PC-9 (cell line): Measurements from ENCODE around the gene PES1. TPM values are rescaled to one million over a fixed set of nuclear protein-coding genes. Genes with fewer than 3 reads are reported as not detected.

Experiments used
- BruUV-seq: library from RNA; stranded (reverse); fragments of 400-500 nt; replicated peaks from 2 replicates; lab custom pipeline; 2021; lab: Mats Ljungman, UMichigan
- CTCF ChIA-PET: fragments of 300-600 bp; sonication (Branson Sonifier 250); formaldehyde crosslinking; loops from one replicate; lab custom pipeline; 2022; ENCODE audit warnings: antibody characterized with exemption; lab: Charles Lee
- POLR2A ChIA-PET: fragments of 300-600 bp; sonication (Branson Sonifier 250); formaldehyde crosslinking; loops from one replicate; lab custom pipeline; 2022; ENCODE audit warnings: antibody characterized with exemption; ENCODE audit not compliant: unreplicated experiment; lab: Charles Lee
- DNase-seq, 2 experiments: peaks; one replicate each; pipeline versions ENCODE4 v3.0.0 to v3.0.0-alpha.2; 2015 to 2022; ENCODE audit warnings: mixed read lengths in 1 of 2
- H2AFZ ChIP-seq: fragments of 200-600 bp; sonication (generic); 2 replicates; pipeline ENCODE4 v1.8.1; 2017; ENCODE audit warnings: antibody characterized with exemption
- H3F3A ChIP-seq: fragments of 200-600 bp; sonication (generic); 2 replicates; pipeline ENCODE4 v1.8.1; 2017; ENCODE audit warnings: antibody characterized with exemption, mild to moderate bottlenecking, low read depth; ENCODE audit not compliant: insufficient read depth
- H3K27ac ChIP-seq: fragments of 200-600 bp; sonication (generic); 2 replicates; pipeline ENCODE4 v1.6.1; 2016; ENCODE audit warnings: mixed run types
- H3K27me3 ChIP-seq: fragments of 200-600 bp; sonication (generic); 2 replicates; pipeline ENCODE4 v1.6.1; 2016; ENCODE audit warnings: low read depth, mixed run types; ENCODE audit not compliant: insufficient read depth
- H3K36me3 ChIP-seq: fragments of 200-600 bp; sonication (generic); 2 replicates; pipeline ENCODE4 v1.6.1; 2016; ENCODE audit warnings: low read depth, mixed run types
- H3K4me1 ChIP-seq: fragments of 200-600 bp; sonication (generic); replicated peaks from 2 replicates; pipeline ENCODE4 v1.6.1; 2016; ENCODE audit warnings: mixed run types; ENCODE audit not compliant: insufficient read depth
- H3K4me2 ChIP-seq: fragments of 200-600 bp; sonication (generic); 2 replicates; pipeline ENCODE4 v1.6.1; 2017; ENCODE audit warnings: mixed run types
- H3K4me3 ChIP-seq: fragments of 200-600 bp; sonication (generic); 2 replicates; pipeline ENCODE4 v1.6.1; 2016; ENCODE audit warnings: mixed run types
- H3K79me2 ChIP-seq: fragments of 200-600 bp; sonication (generic); 2 replicates; pipeline ENCODE4 v1.6.1; 2017; ENCODE audit warnings: low read depth, mixed run types
- H3K9me2 ChIP-seq: fragments of 200-600 bp; sonication (generic); 2 replicates; pipeline ENCODE4 v1.8.1; 2017; ENCODE audit warnings: mild to moderate bottlenecking; ENCODE audit not compliant: insufficient read depth
- H3K9me3 ChIP-seq: fragments of 200-600 bp; sonication (generic); 2 replicates; pipeline ENCODE4 v1.8.1; 2016; ENCODE audit warnings: low read depth; ENCODE audit not compliant: insufficient read depth
- H4K20me1 ChIP-seq: fragments of 200-600 bp; sonication (generic); 2 replicates; pipeline ENCODE4 v1.8.1; 2017; ENCODE audit not compliant: insufficient read depth
- CTCF ChIP-seq: fragments of 200-600 bp; sonication (generic); conservative IDR thresholded peaks from 2 replicates; pipeline ENCODE4 v1.6.1; 2017; ENCODE audit warnings: mixed run types, antibody characterized with exemption, mild to moderate bottlenecking, moderate library complexity
- EZH2 ChIP-seq: fragments of 200-600 bp; sonication (generic); IDR thresholded peaks from 2 replicates; pipeline ENCODE4 v1.8.0; 2017; ENCODE audit warnings: antibody characterized with exemption, low read depth
- intact Hi-C: fragments of 100-400 bp; cut with micrococcal nuclease; formaldehyde crosslinking; loops from one replicate; pipeline ENCODE4 v1.10.0; 2022; ENCODE audit not compliant: unreplicated experiment
- total RNA-seq: library from RNA; stranded (reverse); gene quantifications from 2 replicates; pipeline ENCODE4 v1.2.3, GENCODE V29; 2021

The PES1 gene
- total RNA-seq, 1 experiment from 2014 or later = 94.3 TPM

- Histone ChIP-seq H3K4me2 (peak overlapping the region; percentile 60), H3K4me1 (peaks cover 34% of the 10 kb centered on the region), H3K27me3 (no peaks in the 10 kb centered on the region), H4K20me1 (no peaks in the 10 kb centered on the region), H3K9me3 (no peaks in the 10 kb centered on the region), H2AFZ (peak overlapping the region; percentile 63; the same call in 1 of the 2 replicates), H3K79me2 (no peaks in the 10 kb centered on the region), H3F3A (peaks cover 20% of the 10 kb centered on the region), H3K36me3 (no peaks in the 10 kb centered on the region), H3K27ac (no peak overlapping the region), H3K9me2 (no peaks in the 10 kb centered on the region), H3K4me3 (peak overlapping the region; percentile 46; the same call in 1 of the 2 replicates)
- DNase-seq = no peak
- ChIA-PET CTCF (interaction anchor here (0.6 to 0.7 kb wide), 6 partner anchors 14 to 1720 kb away, joined by 5 to 14 read pairs (median 7); no protein-coding TSS in a partner anchor), POLR2A (interaction anchor here (0.6 to 1.5 kb wide), 2 partner anchors 181 to 1181 kb away, joined by 4 to 6 read pairs; no protein-coding TSS in a partner anchor)
- intact Hi-C loops = loop anchor here (10.0 kb wide), 2 partner anchors 183 to 343 kb away; partner anchors contain the start of genes MTFP1 and OSM
- no TSS peak for BruUV-seq
- TF ChIP-seq CTCF (no peak), EZH2 (no peak)
Observed at GRCh38 chr22:30607300-30607930, 15.7 kb upstream of the PES1 start.

DNA sequence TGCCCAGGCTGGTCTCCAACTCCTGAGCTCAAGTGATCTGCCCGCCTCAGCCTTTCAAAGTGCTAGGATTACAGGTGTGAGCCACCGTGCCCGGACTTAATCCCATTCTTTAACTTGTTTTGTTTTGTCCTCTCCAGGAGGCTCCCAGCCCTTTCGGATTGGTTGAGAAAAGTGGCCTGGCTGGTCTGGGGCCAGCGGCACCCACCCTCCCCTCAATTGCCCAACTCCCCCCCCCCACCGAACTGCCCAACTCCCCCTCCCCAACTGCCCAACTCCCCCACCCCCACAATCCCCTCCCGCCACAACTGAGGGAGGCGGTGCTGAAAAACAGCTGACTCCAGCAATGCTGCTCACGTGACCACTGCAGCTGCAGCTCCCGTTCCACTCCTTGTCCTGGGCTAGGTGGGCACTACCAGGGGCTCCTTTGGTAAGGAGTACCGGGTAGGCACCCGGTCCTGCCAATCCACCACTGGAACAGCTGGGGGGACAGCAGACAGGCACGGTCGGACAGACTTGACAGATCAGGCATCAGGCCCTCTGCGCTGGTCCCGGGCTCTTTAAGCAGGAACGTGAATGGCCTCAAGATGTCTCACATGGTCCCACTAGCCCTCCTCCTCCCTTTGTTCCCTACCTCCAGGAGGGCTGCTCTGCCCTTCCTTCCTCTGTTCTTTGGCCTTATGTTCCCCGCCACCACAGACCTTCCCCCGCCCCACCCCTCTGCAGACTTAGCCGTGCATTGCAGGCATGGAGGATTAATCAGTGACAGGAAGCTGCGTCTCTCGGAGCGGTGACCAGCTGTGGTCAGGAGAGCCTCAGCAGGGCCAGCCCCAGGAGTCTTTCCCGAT lies 15.0 kb upstream of the PES1 start, which contains the start of gene TCN2:
TSS of gene TCN2 (plus strand) at position 720 of the 845 bp plus-strand sequence. CDS start 158 bp downstream, outside the sequence.
- peak in 1 of 2 experiments; percentile 53 for DNase-seq
- ChIA-PET POLR2A (interaction anchor here (0.6 to 1.5 kb wide), 4 partner anchors 87 to 1182 kb away, joined by 4 to 22 read pairs (median 6); no protein-coding TSS in a partner anchor), CTCF (interaction anchor here (0.6 to 0.9 kb wide), 8 partner anchors 13 to 1721 kb away, joined by 3 to 14 read pairs (median 6); no protein-coding TSS in a partner anchor)
- Histone ChIP-seq H3K4me3 (peak within 1 kb of the TSS; percentile 46; the same call in 1 of the 2 replicates), H3K79me2 (no peaks in the 10 kb centered on the region), H4K20me1 (no peaks in the 10 kb centered on the region), H3K9me2 (no peaks in the 10 kb centered on the region), H3K36me3 (no peaks in the 10 kb centered on the region), H3K27ac (no peak within 1 kb of the TSS), H3K9me3 (no peaks in the 10 kb centered on the region), H3K27me3 (no peaks in the 10 kb centered on the region), H2AFZ (peak within 1 kb of the TSS; percentile 63; the same call in 1 of the 2 replicates), H3K4me2 (peak within 1 kb of the TSS; percentile 60), H3F3A (peaks cover 20% of the 10 kb centered on the region), H3K4me1 (peaks cover 34% of the 10 kb centered on the region)
- intact Hi-C loops = loop anchor here (10.0 kb wide), 2 partner anchors 182 to 342 kb away; partner anchors contain the start of genes MTFP1 and OSM
- no TSS peak for BruUV-seq
- TF ChIP-seq CTCF (no peak), EZH2 (no peak)
